GM19238 (cell line): ENCODE data around the gene CACNA1C.
"Not testable (repeated sequence)": the region's sequence is repeated elsewhere in the genome, so short reads cannot be mapped to it uniquely, and the experiment has no call there.

ENCODE experiments used
- DNase-seq: peaks from one replicate; pipeline ENCODE4 v3.0.0; 2011; ENCODE audit warnings: low spot score; ENCODE audit not compliant: insufficient read length

The CACNA1C gene

GRCh38 chr12:2074792-2075191 lies 22.0 kb downstream of the CACNA1C start:
- no peak for DNase-seq

GRCh38 chr12:2075508-2076195 lies 22.9 kb downstream of the CACNA1C start:
- no peak for DNase-seq

GRCh38 chr12:2076196-2076570 lies 23.4 kb downstream of the CACNA1C start:
- DNase-seq = no peak

- no peak for DNase-seq
Observed at GRCh38 chr12:2076728-2077127, 23.9 kb downstream of the CACNA1C start.

- no peak for DNase-seq
Observed at GRCh38 chr12:2080604-2081003, 27.8 kb downstream of the CACNA1C start.

- no peak for DNase-seq
Observed at GRCh38 chr12:2082321-2082720, 29.5 kb downstream of the CACNA1C start.

- no peak for DNase-seq
Observed at GRCh38 chr12:2083008-2083407, 30.2 kb downstream of the CACNA1C start.

GRCh38 chr12:2083561-2083960 lies 30.8 kb downstream of the CACNA1C start:
- DNase-seq = no peak

GRCh38 chr12:2084553-2085296 lies 31.9 kb downstream of the CACNA1C start:
- no peak for DNase-seq

GRCh38 chr12:2092354-2092753 lies 39.6 kb downstream of the CACNA1C start:
- DNase-seq = no peak

GRCh38 chr12:2092890-2093289 lies 40.1 kb downstream of the CACNA1C start:
- DNase-seq = no peak

GRCh38 chr12:2094597-2094996 lies 41.8 kb downstream of the CACNA1C start:
- no peak for DNase-seq

- DNase-seq = no peak
Observed at GRCh38 chr12:2095878-2096277, 43.1 kb downstream of the CACNA1C start.

GRCh38 chr12:2097617-2098016 lies 44.8 kb downstream of the CACNA1C start:
- no peak for DNase-seq

- DNase-seq = no peak
Observed at GRCh38 chr12:2098852-2099251, 46.1 kb downstream of the CACNA1C start.

GRCh38 chr12:2099595-2099994 lies 46.8 kb downstream of the CACNA1C start:
- DNase-seq = no peak

- DNase-seq = no peak
Observed at GRCh38 chr12:2101359-2101758, 48.6 kb downstream of the CACNA1C start.

- no peak for DNase-seq
Observed at GRCh38 chr12:2101771-2102170, 49.0 kb downstream of the CACNA1C start.

- not testable (repeated sequence) for DNase-seq
Observed at GRCh38 chr12:2102736-2103135, 49.9 kb downstream of the CACNA1C start.

GRCh38 chr12:2105387-2105786 lies 52.6 kb downstream of the CACNA1C start:
- not testable (repeated sequence) for DNase-seq

- DNase-seq = no peak
Observed at GRCh38 chr12:2108166-2108565, 55.4 kb downstream of the CACNA1C start.

GRCh38 chr12:2108975-2109671 lies 56.3 kb downstream of the CACNA1C start:
- DNase-seq = no peak
